Astrocyte (in vitro differentiated cells and primary cell): ENCODE results near the gene TNRC18. TPM values are rescaled to one million over a fixed set of nuclear protein-coding genes. Genes with fewer than 3 reads are reported as not detected.

Experiments used
- DNase-seq: peaks from one replicate; pipeline ENCODE4 v3.0.0-alpha.2; 2010; ENCODE audit warnings: low read depth
- FAIRE-seq: peaks from 2 replicates; lab custom pipeline; 2011; peaks lifted over from hg19 to GRCh38; lab: Jason Lieb, UNC
- H2AFZ ChIP-seq: 2 replicates; pipeline ENCODE4 v1.6.0; 2012; ENCODE audit warnings: low read depth, low read length, inconsistent platforms
- H3K27ac ChIP-seq: 2 replicates; pipeline ENCODE4 v1.5.1; 2011; ENCODE audit warnings: low read depth, low read length, inconsistent platforms
- H3K27me3 ChIP-seq: 2 replicates; pipeline ENCODE4 v1.6.0; 2011; ENCODE audit warnings: low read length, inconsistent platforms; ENCODE audit not compliant: insufficient read depth
- H3K36me3 ChIP-seq: 2 replicates; pipeline ENCODE4 v1.5.1; 2011; ENCODE audit warnings: low read length, inconsistent platforms; ENCODE audit not compliant: insufficient read depth
- H3K4me1 ChIP-seq: 2 replicates; pipeline ENCODE4 v1.5.1; 2011; ENCODE audit warnings: low read length, inconsistent platforms; ENCODE audit not compliant: insufficient read depth
- H3K4me2 ChIP-seq: 2 replicates; pipeline ENCODE4 v1.6.0; 2012; ENCODE audit warnings: low read length, inconsistent platforms
- H3K4me3 ChIP-seq: 2 replicates; pipeline ENCODE4 v1.5.1; 2011; ENCODE audit warnings: low read depth, mild to moderate bottlenecking, low read length, inconsistent platforms; ENCODE audit not compliant: insufficient read depth
- H3K79me2 ChIP-seq: 2 replicates; pipeline ENCODE4 v1.6.0; 2012; ENCODE audit warnings: mild to moderate bottlenecking, low read length, inconsistent platforms; ENCODE audit not compliant: insufficient read depth
- H3K9ac ChIP-seq: 2 replicates; pipeline ENCODE4 v1.6.0; 2012; ENCODE audit warnings: mild to moderate bottlenecking, low read length, inconsistent platforms
- H3K9me3 ChIP-seq: 2 replicates; pipeline ENCODE4 v1.5.1; 2012; ENCODE audit warnings: low read depth, mild to moderate bottlenecking, low read length, inconsistent platforms; ENCODE audit not compliant: insufficient read depth
- H4K20me1 ChIP-seq: 2 replicates; pipeline ENCODE4 v1.6.0; 2012; ENCODE audit warnings: low read length, inconsistent platforms; ENCODE audit not compliant: insufficient read depth
- H3K27ac Mint-ChIP-seq: one replicate; pipeline ENCODE4 v1.8.0; 2021; ENCODE audit warnings: mild to moderate bottlenecking, mixed read lengths; ENCODE audit not compliant: unreplicated experiment
- H3K27me3 Mint-ChIP-seq: one replicate; pipeline ENCODE4 v1.8.0; 2021; ENCODE audit warnings: low read depth, mixed read lengths; ENCODE audit not compliant: unreplicated experiment
- H3K36me3 Mint-ChIP-seq: one replicate; pipeline ENCODE4 v1.8.0; 2021; ENCODE audit warnings: low read depth, mixed read lengths; ENCODE audit not compliant: unreplicated experiment
- H3K4me1 Mint-ChIP-seq: one replicate; pipeline ENCODE4 v1.8.0; 2021; ENCODE audit warnings: low read depth, mixed read lengths; ENCODE audit not compliant: unreplicated experiment
- H3K4me3 Mint-ChIP-seq: one replicate; pipeline ENCODE4 v1.8.0; 2021; ENCODE audit warnings: mild to moderate bottlenecking, moderate library complexity, mixed read lengths; ENCODE audit not compliant: unreplicated experiment
- H3K9me3 Mint-ChIP-seq: one replicate; pipeline ENCODE4 v1.8.0; 2021; ENCODE audit warnings: mild to moderate bottlenecking, mixed read lengths; ENCODE audit not compliant: unreplicated experiment
- EZH2 ChIP-seq: IDR thresholded peaks from 2 replicates; pipeline ENCODE4 v1.6.1; 2012; ENCODE audit warnings: mild to moderate bottlenecking, low read length, inconsistent platforms; ENCODE audit not compliant: insufficient read depth
- total RNA-seq: library from RNA; stranded (reverse); gene quantifications from 2 replicates; pipeline ENCODE4 v1.2.1, GENCODE V29; 2021
- TF ChIP-seq, protein P1 (sequence below): IDR thresholded peaks from 2 replicates; pipeline ENCODE4 v1.5.1; 2011; ENCODE audit warnings: low read depth, mild to moderate bottlenecking, inconsistent platforms, low read length, moderate library complexity; ENCODE audit not compliant: insufficient read depth

The TNRC18 gene
- total RNA-seq, 1 donor from 2014 or later, result 84.3 TPM

DNA sequence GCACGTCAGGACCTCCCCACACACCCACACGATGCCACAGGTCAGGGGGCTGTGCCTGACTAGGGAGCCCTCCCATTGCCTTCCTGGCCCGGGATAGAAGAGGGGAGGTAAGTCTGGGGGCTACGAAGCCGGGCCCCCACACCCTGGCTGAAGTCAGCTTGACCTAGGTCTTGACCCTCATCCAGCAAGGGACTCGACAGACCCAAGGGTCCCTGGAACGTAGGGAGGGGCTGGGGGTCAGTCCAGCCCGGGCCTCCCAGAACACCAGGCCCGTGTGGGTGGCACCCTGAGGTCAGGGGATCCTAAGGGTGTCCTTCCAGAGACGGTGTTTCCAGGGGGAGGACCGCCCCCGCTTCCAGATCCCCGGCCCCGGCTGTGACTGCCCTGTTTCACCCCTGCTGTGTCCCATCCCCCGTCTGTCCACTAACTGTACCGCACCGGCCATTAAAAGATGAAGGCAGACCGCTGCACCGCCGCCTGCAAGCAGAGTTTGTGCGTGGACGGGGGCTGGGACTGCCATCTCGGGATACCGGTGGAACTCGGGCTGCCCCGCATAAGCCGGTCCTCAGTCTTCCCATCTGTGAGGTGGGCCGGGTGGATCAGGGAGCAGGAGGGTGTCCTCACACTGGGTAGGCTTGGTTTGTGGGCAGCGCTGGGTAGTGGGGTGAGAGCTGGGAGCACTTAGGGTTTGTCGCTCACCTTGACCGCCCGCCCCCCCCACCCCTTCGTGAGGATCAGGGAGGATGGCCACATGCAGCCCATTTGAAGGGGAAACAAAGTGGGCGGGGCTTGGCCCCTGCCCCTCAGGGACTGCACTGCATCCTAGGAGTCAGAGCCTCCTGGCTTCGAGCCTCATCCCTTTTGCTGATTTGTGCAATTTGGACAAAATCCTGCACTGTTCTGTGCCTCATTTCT lies 119.8 kb downstream of the TNRC18 start:
- Mint-ChIP-seq H3K9me3 (no peaks in the 10 kb centered on the region), H3K4me3 (no peak overlapping the region), H3K36me3 (peaks cover 5% of the 10 kb centered on the region), H3K27ac (no peak overlapping the region), H3K27me3 (peaks cover 7% of the 10 kb centered on the region), H3K4me1 (no peaks in the 10 kb centered on the region)
- no peaks in the 10 kb centered on the region for H4K20me1 ChIP-seq
- H3K9me3 ChIP-seq, result no peaks in the 10 kb centered on the region
- H3K79me2 ChIP-seq, result no peaks in the 10 kb centered on the region
- no peaks in the 10 kb centered on the region for H3K36me3 ChIP-seq
- H3K4me3 ChIP-seq, result no peak overlapping the region
- no peak overlapping the region for H3K4me2 ChIP-seq
- no peak for FAIRE-seq
- no peaks in the 10 kb centered on the region for H3K27me3 ChIP-seq
- no peak overlapping the region for H2AFZ ChIP-seq
- TF ChIP-seq, protein P1, sequence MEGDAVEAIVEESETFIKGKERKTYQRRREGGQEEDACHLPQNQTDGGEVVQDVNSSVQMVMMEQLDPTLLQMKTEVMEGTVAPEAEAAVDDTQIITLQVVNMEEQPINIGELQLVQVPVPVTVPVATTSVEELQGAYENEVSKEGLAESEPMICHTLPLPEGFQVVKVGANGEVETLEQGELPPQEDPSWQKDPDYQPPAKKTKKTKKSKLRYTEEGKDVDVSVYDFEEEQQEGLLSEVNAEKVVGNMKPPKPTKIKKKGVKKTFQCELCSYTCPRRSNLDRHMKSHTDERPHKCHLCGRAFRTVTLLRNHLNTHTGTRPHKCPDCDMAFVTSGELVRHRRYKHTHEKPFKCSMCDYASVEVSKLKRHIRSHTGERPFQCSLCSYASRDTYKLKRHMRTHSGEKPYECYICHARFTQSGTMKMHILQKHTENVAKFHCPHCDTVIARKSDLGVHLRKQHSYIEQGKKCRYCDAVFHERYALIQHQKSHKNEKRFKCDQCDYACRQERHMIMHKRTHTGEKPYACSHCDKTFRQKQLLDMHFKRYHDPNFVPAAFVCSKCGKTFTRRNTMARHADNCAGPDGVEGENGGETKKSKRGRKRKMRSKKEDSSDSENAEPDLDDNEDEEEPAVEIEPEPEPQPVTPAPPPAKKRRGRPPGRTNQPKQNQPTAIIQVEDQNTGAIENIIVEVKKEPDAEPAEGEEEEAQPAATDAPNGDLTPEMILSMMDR, result no peak
- TF ChIP-seq EZH2, result no peak
- H3K27ac ChIP-seq, result no peak overlapping the region
- no peak for DNase-seq
- H3K9ac ChIP-seq, result no peak overlapping the region
- H3K4me1 ChIP-seq, result no peaks in the 10 kb centered on the region

DNA sequence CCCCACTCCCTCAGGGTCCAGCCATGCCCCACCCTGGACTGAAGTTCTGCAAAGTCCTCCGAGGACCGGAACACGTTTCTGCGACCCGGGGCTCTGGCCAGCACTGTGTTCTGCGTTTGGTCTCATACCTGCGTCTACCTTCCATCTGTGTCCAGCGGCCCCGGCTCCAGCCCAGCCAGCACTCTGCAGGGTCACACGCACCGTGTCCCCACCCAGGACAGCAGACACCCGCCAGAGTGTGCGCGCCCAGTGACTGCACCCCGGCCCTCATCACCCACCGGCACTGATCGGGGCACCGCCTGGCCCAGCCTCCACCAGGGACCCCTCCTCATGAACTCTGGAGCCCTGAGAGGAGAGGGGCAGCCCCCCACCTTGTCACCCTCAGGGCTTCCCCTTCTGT lies 120.6 kb downstream of the TNRC18 start:
- no peak overlapping the region for H3K27ac Mint-ChIP-seq

More for the DNA sequence above, 120.6 kb downstream of the TNRC18 start:
- Histone ChIP-seq H3K36me3 (no peaks in the 10 kb centered on the region), H3K4me1 (no peaks in the 10 kb centered on the region), H3K79me2 (no peaks in the 10 kb centered on the region), H3K4me3 (no peak overlapping the region), H4K20me1 (no peaks in the 10 kb centered on the region), H3K27me3 (no peaks in the 10 kb centered on the region), H3K9me3 (no peaks in the 10 kb centered on the region), H3K4me2 (no peak overlapping the region), H3K9ac (no peak overlapping the region), H2AFZ (no peak overlapping the region), H3K27ac (no peak overlapping the region)
- FAIRE-seq (no peak), DNase-seq (no peak)
- Mint-ChIP-seq H3K4me1 (no peaks in the 10 kb centered on the region), H3K9me3 (no peaks in the 10 kb centered on the region), H3K36me3 (peaks cover under 1% of the 10 kb centered on the region), H3K27me3 (peaks cover 12% of the 10 kb centered on the region), H3K4me3 (no peak overlapping the region)
- no peak for TF ChIP-seq EZH2
- TF ChIP-seq, protein P1, result no peak
